ENCODE measurements around the gene TLR8. TPM values are rescaled to one million over a fixed set of nuclear protein-coding genes. Genes with fewer than 3 reads are reported as not detected.

The TLR8 gene
- 35.4 TPM for total RNA-seq
- long read RNA-seq, full-length matches to known transcripts, result 4 of 14 reads
- long read RNA-seq, partial matches to known transcripts, result 7 of 14 reads
- long read RNA-seq, other reads (novel, unspliced or antisense), result 3 of 14 reads

- no peak for TF ChIP-seq CTCF (IDR thresholded peaks at IDR 0.05)
- Histone ChIP-seq H3K4me1 (no peaks in the 10 kb centered on the region), H3K36me3 (no peaks in the 10 kb centered on the region), H3K9me3 (no peaks in the 10 kb centered on the region), H3K27me3 (ENCODE audit: low read depth) (no peaks in the 10 kb centered on the region), H3K27ac (peak within 1 kb of the TSS; percentile 31), H3K4me3 (peak within 1 kb of the TSS; percentile 36)
- ATAC-seq, result no peak
- DNase-seq, result no peak
- intact Hi-C loops (cut with DNase I), result no loop called here
These were observed at the start of gene TLR8 for GRCh38 chrX:12906046-12906761. TSS of gene TLR8 (plus strand) at chrX:12906620. CDS start at chrX:12906707, 87 bp downstream.

GRCh38 chrX:12865359-12865758, 41.1 kb upstream of the TLR8 start:
- no peak overlapping the region for H3K4me3 ChIP-seq
- DNase-seq, result no peak
- no peaks in the 10 kb centered on the region for H3K36me3 ChIP-seq
- intact Hi-C loops (cut with DNase I), result no loop called here
- no peaks in the 10 kb centered on the region for H3K4me1 ChIP-seq
- H3K27me3 ChIP-seq (ENCODE audit: low read depth), result no peaks in the 10 kb centered on the region
- no peaks in the 10 kb centered on the region for H3K9me3 ChIP-seq
- H3K27ac ChIP-seq, result no peak overlapping the region
- no peak for TF ChIP-seq CTCF (IDR thresholded peaks at IDR 0.05)
- peak; percentile 19 to 39 for ATAC-seq

GRCh38 chrX:12866451-12867377, 39.7 kb upstream of the TLR8 start, which contains the start of gene TLR7:
TSS of gene TLR7 (plus strand) at chrX:12867072. CDS start at chrX:12867579, 507 bp downstream.
- H3K4me1 ChIP-seq, result no peaks in the 10 kb centered on the region
- no peak within 1 kb of the TSS for H3K27ac ChIP-seq
- intact Hi-C loops (cut with DNase I), result no loop called here
- no peaks in the 10 kb centered on the region for H3K27me3 ChIP-seq (ENCODE audit: low read depth)
- H3K9me3 ChIP-seq, result no peaks in the 10 kb centered on the region
- TF ChIP-seq CTCF (IDR thresholded peaks at IDR 0.05), result no peak
- no peak for DNase-seq
- H3K4me3 ChIP-seq, result no peak within 1 kb of the TSS
- no peaks in the 10 kb centered on the region for H3K36me3 ChIP-seq
- ATAC-seq, result no peak

- no peaks in the 10 kb centered on the region for H3K9me3 ChIP-seq
- no peaks in the 10 kb centered on the region for H3K4me1 ChIP-seq
- no peaks in the 10 kb centered on the region for H3K36me3 ChIP-seq
- intact Hi-C loops (cut with DNase I), result no loop called here
- no peak overlapping the region for H3K27ac ChIP-seq
- ATAC-seq (peak in 1 of 2 donors; percentile 47), DNase-seq (no peak)
- H3K27me3 ChIP-seq (ENCODE audit: low read depth), result no peaks in the 10 kb centered on the region
- no peak overlapping the region for H3K4me3 ChIP-seq
- no peak for TF ChIP-seq CTCF (IDR thresholded peaks at IDR 0.05)
These were observed 38.7 kb upstream of the TLR8 start for GRCh38 chrX:12867685-12868084.

- no peak for TF ChIP-seq CTCF (IDR thresholded peaks at IDR 0.05)
- Histone ChIP-seq H3K4me1 (no peaks in the 10 kb centered on the region), H3K4me3 (no peak overlapping the region), H3K36me3 (no peaks in the 10 kb centered on the region), H3K27ac (peak overlapping the region; percentile 24), H3K9me3 (no peaks in the 10 kb centered on the region), H3K27me3 (ENCODE audit: low read depth) (no peaks in the 10 kb centered on the region)
- ATAC-seq (no peak), DNase-seq (no peak)
- intact Hi-C loops (cut with DNase I), result no loop called here
These were observed 37.7 kb upstream of the TLR8 start for GRCh38 chrX:12868747-12869146.
